WTC11 (cell line): ENCODE measurements around the gene ZFR2. TPM values are rescaled to one million over a fixed set of nuclear protein-coding genes. Genes with fewer than 3 reads are reported as not detected.

ENCODE experiments used
- ATAC-seq: fragments of 200-7000 bp; cut with Tn5 transposase; 2 replicates; pipeline ENCODE4 v1.10.0; 2021; ENCODE audit warnings: mild to moderate bottlenecking, moderate library complexity
- CTCF ChIA-PET: fragments of 300-600 bp; sonication (Branson Sonifier 250); formaldehyde crosslinking; loops from one replicate; lab custom pipeline; 2021; ENCODE audit warnings: antibody characterized with exemption; lab: Charles Lee
- POLR2A ChIA-PET: fragments of 350-600 bp; sonication (Branson Sonifier 250); formaldehyde crosslinking; loops from one replicate; lab custom pipeline; 2021; ENCODE audit warnings: antibody characterized with exemption; lab: Charles Lee
- DNase-seq: peaks from one replicate; pipeline ENCODE4 v3.0.0; 2021; ENCODE audit warnings: low spot score
- H3K27ac Mint-ChIP-seq: 2 replicates; pipeline ENCODE4 v1.8.0; 2021; ENCODE audit warnings: mixed read lengths
- H3K27me3 Mint-ChIP-seq: 2 replicates; pipeline ENCODE4 v1.8.0; 2021; ENCODE audit warnings: low read depth, mild to moderate bottlenecking, moderate library complexity, mixed read lengths
- H3K36me3 Mint-ChIP-seq: 2 replicates; pipeline ENCODE4 v1.8.0; 2021; ENCODE audit warnings: mixed read lengths
- H3K4me1 Mint-ChIP-seq: 2 replicates; pipeline ENCODE4 v1.8.0; 2022; ENCODE audit warnings: mixed read lengths
- H3K4me3 Mint-ChIP-seq: 2 replicates; pipeline ENCODE4 v1.8.0; 2021; ENCODE audit warnings: mild to moderate bottlenecking, moderate library complexity, mixed read lengths
- H3K9me3 Mint-ChIP-seq: 2 replicates; pipeline ENCODE4 v1.8.0; 2021; ENCODE audit warnings: mixed read lengths
- ATF6 ChIP-seq: sonication (generic); formaldehyde crosslinking; IDR thresholded peaks from 2 replicates; pipeline ENCODE4 v1.8.1; 2023; ENCODE audit warnings: mild to moderate bottlenecking, missing genetic modification reagents
- CREM ChIP-seq: sonication (generic); formaldehyde crosslinking; IDR thresholded peaks from 2 replicates; pipeline ENCODE4 v1.8.1; 2022; ENCODE audit warnings: mild to moderate bottlenecking, missing genetic modification reagents, moderate library complexity
- E2F1 ChIP-seq: sonication (generic); formaldehyde crosslinking; IDR thresholded peaks from 2 replicates; pipeline ENCODE4 v1.8.0; 2022; ENCODE audit warnings: mild to moderate bottlenecking, missing genetic modification reagents
- ERG ChIP-seq: fragments of 250-450 bp; sonication (Bioruptor Pico); IDR thresholded peaks from 2 replicates; pipeline ENCODE4 v1.8.0; 2021; ENCODE audit warnings: mild to moderate bottlenecking
- ETV6 ChIP-seq: sonication (generic); formaldehyde crosslinking; IDR thresholded peaks from 2 replicates; pipeline ENCODE4 v1.8.1; 2022; ENCODE audit warnings: mild to moderate bottlenecking, missing genetic modification reagents
- FOXJ3 ChIP-seq: sonication (generic); formaldehyde crosslinking; IDR thresholded peaks from 2 replicates; pipeline ENCODE4 v1.9.0; 2021; ENCODE audit warnings: missing genetic modification reagents, mild to moderate bottlenecking, borderline replicate concordance
- GABPB1 ChIP-seq: sonication (generic); formaldehyde crosslinking; IDR thresholded peaks from 2 replicates; pipeline ENCODE4 v1.8.1; 2023; ENCODE audit warnings: mild to moderate bottlenecking, missing genetic modification reagents
- GRHL2 ChIP-seq: fragments of 250-450 bp; sonication (Bioruptor Pico); IDR thresholded peaks from 2 replicates; pipeline ENCODE4 v1.8.0; 2022; ENCODE audit warnings: mild to moderate bottlenecking, moderate library complexity; ENCODE audit not compliant: insufficient replicate concordance, severe bottlenecking
- GTF2I ChIP-seq: fragments of 250-450 bp; sonication (Bioruptor Pico); conservative IDR thresholded peaks from 2 replicates; pipeline ENCODE4 v1.4.0; 2021; ENCODE audit warnings: mild to moderate bottlenecking
- JUN ChIP-seq: sonication (generic); formaldehyde crosslinking; IDR thresholded peaks from 2 replicates; pipeline ENCODE4 v1.8.0; 2023; ENCODE audit warnings: mild to moderate bottlenecking, missing genetic modification reagents
- KAT7 ChIP-seq: sonication (generic); formaldehyde crosslinking; IDR thresholded peaks from 2 replicates; pipeline ENCODE4 v1.8.1; 2023; ENCODE audit warnings: missing genetic modification reagents, mild to moderate bottlenecking, borderline replicate concordance
- MXD4 ChIP-seq: fragments of 250-450 bp; sonication (Bioruptor Pico); IDR thresholded peaks from 2 replicates; pipeline ENCODE4 v1.8.0; 2021; ENCODE audit warnings: mild to moderate bottlenecking, moderate library complexity, borderline replicate concordance
- NR1H2 ChIP-seq: sonication (generic); formaldehyde crosslinking; IDR thresholded peaks from 2 replicates; pipeline ENCODE4 v1.9.0; 2021; ENCODE audit warnings: mild to moderate bottlenecking, moderate library complexity, missing genetic modification reagents
- NR2C2 ChIP-seq: sonication (generic); formaldehyde crosslinking; IDR thresholded peaks from 2 replicates; pipeline ENCODE4 v1.8.0; 2022; ENCODE audit warnings: mild to moderate bottlenecking, missing genetic modification reagents
- RELA ChIP-seq: sonication (generic); formaldehyde crosslinking; IDR thresholded peaks from 2 replicates; pipeline ENCODE4 v1.8.1; 2022; ENCODE audit warnings: missing genetic modification reagents, mild to moderate bottlenecking, borderline replicate concordance
- SMAD3 ChIP-seq: sonication (generic); formaldehyde crosslinking; IDR thresholded peaks from 2 replicates; pipeline ENCODE4 v1.8.0; 2022; ENCODE audit warnings: missing genetic modification reagents, mild to moderate bottlenecking, borderline replicate concordance
- SMAD4 ChIP-seq: sonication (generic); formaldehyde crosslinking; IDR thresholded peaks from 2 replicates; pipeline ENCODE4 v1.8.0; 2022; ENCODE audit warnings: mild to moderate bottlenecking, missing genetic modification reagents
- USF1 ChIP-seq: sonication (generic); formaldehyde crosslinking; IDR thresholded peaks from 2 replicates; pipeline ENCODE4 v1.8.0; 2022; ENCODE audit warnings: mild to moderate bottlenecking, missing genetic modification reagents
- USF2 ChIP-seq: sonication (generic); formaldehyde crosslinking; IDR thresholded peaks from 2 replicates; pipeline ENCODE4 v1.8.1; 2023; ENCODE audit warnings: mild to moderate bottlenecking, missing genetic modification reagents, moderate library complexity
- ZNF512 ChIP-seq: sonication (generic); formaldehyde crosslinking; IDR thresholded peaks from 2 replicates; pipeline ENCODE4 v1.8.1; 2022; ENCODE audit warnings: missing genetic modification reagents, borderline replicate concordance
- total RNA-seq: library from RNA; stranded (reverse); gene quantifications from 3 replicates; pipeline ENCODE4 v1.2.3, GENCODE V29; 2021

Gene ZFR2
- total RNA-seq, 1 experiment from 2014 or later, result 17.5 TPM

- TF ChIP-seq CREM, result no peak
- no peak for TF ChIP-seq USF1 (CRISPR knock-in tag)
- TF ChIP-seq JUN (CRISPR knock-in tag), result no peak
- no peak for TF ChIP-seq ZNF512 (CRISPR knock-in tag)
- TF ChIP-seq ERG, result no peak
- TF ChIP-seq FOXJ3, result no peak
Measured at GRCh38 chr19:3776479-3777040, 92.3 kb downstream of the ZFR2 start (continued).

GRCh38 chr19:3775831-3776230, 93.0 kb downstream of the ZFR2 start:
- H3K4me1 Mint-ChIP-seq, result peaks cover 5% of the 10 kb centered on the region
- H3K27me3 Mint-ChIP-seq, result no peaks in the 10 kb centered on the region
- POLR2A ChIA-PET, result interaction anchor here (0.9 kb wide), 1 partner anchor 14 kb away, joined by 3 read pairs; the partner anchor contains the start of gene MRPL54
- no peak overlapping the region for H3K4me3 Mint-ChIP-seq
- peaks cover under 1% of the 10 kb centered on the region; the same call in 1 of the 2 replicates for H3K36me3 Mint-ChIP-seq
- DNase-seq, result no peak
- ATAC-seq, result no peak
- peaks cover 1% of the 10 kb centered on the region for H3K9me3 Mint-ChIP-seq
- CTCF ChIA-PET, result interaction anchor here (2.9 kb wide), 1 partner anchor 47 kb away, joined by 10 read pairs; no protein-coding TSS in a partner anchor
- no peak for TF ChIP-seq ATF6 (CRISPR knock-in tag)
- TF ChIP-seq GTF2I (CRISPR knock-in tag), result no peak
- TF ChIP-seq MXD4 (CRISPR knock-in tag), result no peak
- TF ChIP-seq GABPB1 (CRISPR knock-in tag), result no peak
- no peak for TF ChIP-seq SMAD3 (CRISPR knock-in tag)
- TF ChIP-seq E2F1 (CRISPR knock-in tag), result no peak
- no peak for TF ChIP-seq ETV6
- no peak for TF ChIP-seq KAT7
- no peak for TF ChIP-seq GRHL2 (CRISPR knock-in tag)
- TF ChIP-seq RELA (CRISPR knock-in tag), result no peak
- TF ChIP-seq NR2C2, result no peak
- no peak for TF ChIP-seq USF2 (CRISPR knock-in tag)
- TF ChIP-seq SMAD4 (CRISPR knock-in tag), result no peak
- no peak for TF ChIP-seq NR1H2
- H3K27ac Mint-ChIP-seq, result no peak overlapping the region
